Neural progenitor cell (in vitro differentiated cells): ENCODE results near the gene CAPS2. TPM values are rescaled to one million over a fixed set of nuclear protein-coding genes. Genes with fewer than 3 reads are reported as not detected.

Source experiments
- DNase-seq: peaks from one replicate; pipeline ENCODE4 v3.0.0-alpha.2; 2016; ENCODE audit warnings: low spot score
- H2AFZ ChIP-seq: fragments of 200-600 bp; sonication (generic); replicated peaks from 2 replicates; pipeline ENCODE4 v1.6.1; 2016; ENCODE audit warnings: antibody characterized with exemption
- H3F3A ChIP-seq: fragments of 200-600 bp; sonication (generic); 2 replicates; pipeline ENCODE4 v1.6.1; 2016; ENCODE audit warnings: antibody characterized with exemption, low read depth
- H3K27ac ChIP-seq: fragments of 200-600 bp; sonication (generic); 2 replicates; pipeline ENCODE4 v1.5.1; 2016; ENCODE audit warnings: mild to moderate bottlenecking
- H3K27me3 ChIP-seq: fragments of 200-600 bp; sonication (generic); 2 replicates; pipeline ENCODE4 v1.6.1; 2016; ENCODE audit warnings: mild to moderate bottlenecking, moderate library complexity
- H3K36me3 ChIP-seq: fragments of 200-600 bp; sonication (generic); 2 replicates; pipeline ENCODE4 v1.5.1; 2016
- H3K4me1 ChIP-seq: fragments of 200-600 bp; sonication (generic); 2 replicates; pipeline ENCODE4 v1.6.1; 2016; ENCODE audit warnings: mixed run types
- H3K4me2 ChIP-seq: fragments of 200-600 bp; sonication (generic); 2 replicates; pipeline ENCODE4 v1.6.1; 2016
- H3K4me3 ChIP-seq: fragments of 200-600 bp; sonication (generic); 2 replicates; pipeline ENCODE4 v1.5.1; 2016
- H3K79me2 ChIP-seq: fragments of 200-600 bp; sonication (generic); 2 replicates; pipeline ENCODE4 v1.6.1; 2016; ENCODE audit warnings: low read depth
- H3K9ac ChIP-seq: fragments of 200-600 bp; sonication (generic); 2 replicates; pipeline ENCODE4 v1.6.1; 2016
- H3K9me3 ChIP-seq: fragments of 200-600 bp; sonication (generic); 2 replicates; pipeline ENCODE4 v1.5.1; 2016; ENCODE audit warnings: low read depth
- H4K20me1 ChIP-seq: fragments of 200-600 bp; sonication (generic); 2 replicates; pipeline ENCODE4 v1.6.1; 2016; ENCODE audit warnings: low read depth
- H3K27ac Mint-ChIP-seq: 3 replicates; pipeline ENCODE4 v1.8.0; 2021; ENCODE audit warnings: mixed read lengths
- H3K27me3 Mint-ChIP-seq: 2 replicates; pipeline ENCODE4 v1.8.0; 2022; ENCODE audit warnings: low read depth, mild to moderate bottlenecking, inconsistent platforms, moderate library complexity, mixed read lengths; ENCODE audit not compliant: insufficient read depth
- H3K36me3 Mint-ChIP-seq: 3 replicates; pipeline ENCODE4 v1.8.0; 2021; ENCODE audit warnings: mixed read lengths
- H3K4me1 Mint-ChIP-seq: 3 replicates; pipeline ENCODE4 v1.8.0; 2021; ENCODE audit warnings: mixed read lengths
- H3K4me3 Mint-ChIP-seq: 3 replicates; pipeline ENCODE4 v1.8.0; 2021; ENCODE audit warnings: mild to moderate bottlenecking, moderate library complexity, mixed read lengths
- H3K9me3 Mint-ChIP-seq: 3 replicates; pipeline ENCODE4 v1.8.0; 2020; ENCODE audit warnings: mixed read lengths
- CTCF ChIP-seq: fragments of 200-600 bp; sonication (generic); IDR thresholded peaks from 2 replicates; pipeline ENCODE4 v1.5.1; 2017; ENCODE audit warnings: antibody characterized with exemption, mild to moderate bottlenecking
- EZH2 ChIP-seq: fragments of 200-600 bp; sonication (generic); IDR thresholded peaks from 2 replicates; pipeline ENCODE4 v1.6.1; 2017; ENCODE audit warnings: antibody characterized with exemption, mild to moderate bottlenecking, moderate library complexity
- EZH2phosphoT487 ChIP-seq: fragments of 200-600 bp; sonication (generic); IDR thresholded peaks from 2 replicates; pipeline ENCODE4 v1.6.1; 2017; ENCODE audit warnings: antibody characterized with exemption
- total RNA-seq: library from RNA; depleted of rRNA; stranded (reverse); fragments of >200 nt; gene quantifications from 2 replicates; pipeline ENCODE4 v1.2.3, GENCODE V29; 2015; ENCODE audit warnings: low replicate concordance

The CAPS2 gene
- 14.4 and 20.1 TPM in 2 replicates for total RNA-seq

DNA sequence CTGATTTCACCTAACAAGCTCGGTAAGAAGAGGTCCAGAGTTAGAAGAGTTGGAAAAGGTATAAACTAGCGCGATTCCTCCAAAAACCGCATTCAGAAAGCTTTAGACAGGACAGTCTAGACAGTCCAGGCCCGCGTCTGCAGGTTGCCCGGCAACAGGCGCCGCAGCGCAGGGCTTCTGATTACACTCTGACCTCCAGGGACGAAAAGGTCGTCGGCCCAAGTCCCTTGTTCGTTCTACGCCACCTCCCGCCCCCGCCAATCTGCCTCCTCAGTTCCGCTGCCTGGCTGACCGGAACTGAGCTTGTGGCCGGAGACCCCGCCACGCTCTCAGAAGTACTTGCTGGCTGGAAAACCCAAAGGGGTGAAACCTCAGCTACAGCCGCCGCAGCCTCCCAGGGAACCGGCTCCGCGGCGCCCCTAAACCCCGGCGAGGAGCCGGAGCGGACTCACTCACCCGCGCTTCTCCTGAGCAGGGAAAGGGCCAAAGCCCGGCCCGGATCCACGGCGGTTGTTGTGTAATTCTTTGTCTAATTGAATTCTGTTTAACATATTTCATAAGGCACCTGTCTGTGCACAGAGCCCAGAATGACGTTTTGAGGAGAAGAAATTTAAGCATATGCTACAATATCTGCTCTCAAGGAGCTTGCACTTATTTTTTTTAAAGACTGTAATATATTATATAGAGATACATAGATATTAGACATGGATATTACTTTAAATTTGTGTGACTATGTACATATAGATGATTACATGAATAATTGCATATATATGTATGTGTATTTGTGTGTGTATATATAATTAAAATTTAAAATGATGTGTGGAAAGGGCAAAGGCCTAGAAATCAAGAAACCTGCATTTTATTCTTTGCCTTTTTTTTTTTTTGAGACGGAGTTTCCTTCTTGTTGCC lies at the start of gene CAPS2:
TSS of gene CAPS2 (minus strand) at position 407 of the 909 bp plus-strand sequence. CDS start 3,826 bp downstream, outside the sequence.
- Histone ChIP-seq H3K27me3 (no peaks in the 10 kb centered on the region), H3K27ac (peak within 1 kb of the TSS; percentile 66), H3K79me2 (no peaks in the 10 kb centered on the region), H3K9me3 (no peaks in the 10 kb centered on the region), H3F3A (peaks cover 17% of the 10 kb centered on the region), H2AFZ (peak within 1 kb of the TSS; percentile 93), H3K4me3 (peak within 1 kb of the TSS; percentile 59), H3K36me3 (no peaks in the 10 kb centered on the region), H3K4me1 (peaks cover 6% of the 10 kb centered on the region), H4K20me1 (peaks cover 3% of the 10 kb centered on the region), H3K9ac (no peak within 1 kb of the TSS), H3K4me2 (peak within 1 kb of the TSS; percentile 82)
- DNase-seq, result peak; percentile 94
- H3K4me3 Mint-ChIP-seq, result peak within 1 kb of the TSS; percentile 88
- peaks cover 10% of the 10 kb centered on the region for H3K27me3 Mint-ChIP-seq
- no peaks in the 10 kb centered on the region for H3K36me3 Mint-ChIP-seq
- peak within 1 kb of the TSS; percentile 89 for H3K27ac Mint-ChIP-seq
- peaks cover 36% of the 10 kb centered on the region for H3K4me1 Mint-ChIP-seq
- TF ChIP-seq EZH2 (no peak), EZH2phosphoT487 (no peak), CTCF (no peak)
- no peaks in the 10 kb centered on the region for H3K9me3 Mint-ChIP-seq

GRCh38 chr12:75378354-75378753 lies 48.2 kb upstream of the CAPS2 start:
- no peak for TF ChIP-seq CTCF
- no peak for TF ChIP-seq EZH2phosphoT487
- TF ChIP-seq EZH2, result no peak
- Histone ChIP-seq H3K9me3 (no peaks in the 10 kb centered on the region), H3F3A (peaks cover 3% of the 10 kb centered on the region), H3K27ac (peak overlapping the region; percentile 25), H3K9ac (no peak overlapping the region), H3K4me1 (peaks cover 9% of the 10 kb centered on the region), H3K4me2 (no peak overlapping the region), H3K79me2 (no peaks in the 10 kb centered on the region), H3K27me3 (no peaks in the 10 kb centered on the region), H2AFZ (no peak overlapping the region), H3K36me3 (no peaks in the 10 kb centered on the region), H3K4me3 (no peak overlapping the region), H4K20me1 (no peaks in the 10 kb centered on the region)
- Mint-ChIP-seq H3K27me3 (no peaks in the 10 kb centered on the region), H3K9me3 (peaks cover 2% of the 10 kb centered on the region), H3K4me3 (no peak overlapping the region), H3K36me3 (no peaks in the 10 kb centered on the region), H3K4me1 (no peaks in the 10 kb centered on the region), H3K27ac (no peak overlapping the region)
- no peak for DNase-seq

GRCh38 chr12:75374971-75375370 lies 44.8 kb upstream of the CAPS2 start:
- no peak overlapping the region for H3K4me2 ChIP-seq
- no peaks in the 10 kb centered on the region for H3K27me3 ChIP-seq
- no peak overlapping the region for H3K27ac ChIP-seq
- Mint-ChIP-seq H3K9me3 (peaks cover 2% of the 10 kb centered on the region), H3K4me1 (no peaks in the 10 kb centered on the region), H3K27me3 (no peaks in the 10 kb centered on the region), H3K4me3 (no peak overlapping the region), H3K36me3 (no peaks in the 10 kb centered on the region), H3K27ac (no peak overlapping the region)
- no peak for TF ChIP-seq EZH2
- no peak for TF ChIP-seq CTCF
- no peak for TF ChIP-seq EZH2phosphoT487
- H3F3A ChIP-seq, result peaks cover 3% of the 10 kb centered on the region
- H3K9me3 ChIP-seq, result no peaks in the 10 kb centered on the region
- H3K36me3 ChIP-seq, result no peaks in the 10 kb centered on the region
- no peak for DNase-seq
- H2AFZ ChIP-seq, result no peak overlapping the region
- no peak overlapping the region for H3K4me3 ChIP-seq
- peaks cover 9% of the 10 kb centered on the region for H3K4me1 ChIP-seq
- H3K79me2 ChIP-seq, result no peaks in the 10 kb centered on the region
- no peaks in the 10 kb centered on the region for H4K20me1 ChIP-seq
- no peak overlapping the region for H3K9ac ChIP-seq
